Lower leg skin (tissue), 3 donors: ENCODE results near the gene B9D1.

ENCODE experiments used
- CTCF ChIP-seq, 3 donors: fragments of 450-650 bp; IDR thresholded peaks; one replicate each; pipeline ENCODE4 v1.5.1; 2016; ENCODE audit warnings: antibody characterized with exemption in 3 of 3, mild to moderate bottlenecking in 3 of 3, moderate library complexity in 2 of 3
- POLR2A ChIP-seq, 2 donors: fragments of 450-650 bp; IDR thresholded peaks; one replicate each; pipeline ENCODE4 v1.6.1; 2016 to 2017; ENCODE audit warnings: antibody characterized with exemption in 2 of 2, mild to moderate bottlenecking in 1 of 2, moderate library complexity in 1 of 2

GRCh38 chr17:19329839-19330238 is 32.7 kb downstream of the B9D1 start:
- TF ChIP-seq POLR2A (IDR thresholded peaks at IDR 0.05) (no peak), CTCF (IDR thresholded peaks at IDR 0.05) (no peak)
